Testis (tissue), 3 donors: ENCODE measurements around the gene OLFM1. TPM values are rescaled to one million over a fixed set of nuclear protein-coding genes. Genes with fewer than 3 reads are reported as not detected.
"Not testable (repeated sequence)": the region's sequence is repeated elsewhere in the genome, so short reads cannot be mapped to it uniquely, and the experiment has no call there.

Experiments
- DNase-seq: peaks from one replicate; pipeline ENCODE4 v3.0.0-alpha.2; 2019
- H3K27ac ChIP-seq, 2 donors: fragments of 200-600 bp; sonication (generic); one replicate each; pipeline ENCODE4 v1.5.1; 2019
- H3K27me3 ChIP-seq: fragments of 200-600 bp; sonication (generic); one replicate; pipeline ENCODE4 v1.5.1; 2019
- H3K36me3 ChIP-seq: fragments of 200-600 bp; sonication (generic); one replicate; pipeline ENCODE4 v1.5.1; 2017; ENCODE audit warnings: low read depth; ENCODE audit errors: missing control alignments
- H3K4me1 ChIP-seq: fragments of 200-600 bp; sonication (generic); one replicate; pipeline ENCODE4 v1.5.1; 2019
- H3K4me3 ChIP-seq, 2 donors: fragments of 200-600 bp; sonication (generic); one replicate each; pipeline ENCODE4 v1.5.1; 2017 to 2019
- H3K9me3 ChIP-seq: fragments of 200-600 bp; sonication (generic); one replicate; pipeline ENCODE4 v1.5.1; 2017
- CTCF ChIP-seq, 3 experiments: fragments of 450-650 bp in 2 of 3; fragments of 200-600 bp in 1 of 3; sonication (generic) in 1 of 3; IDR thresholded peaks; one replicate each; pipeline ENCODE4 v1.5.1; 2016 to 2019; ENCODE audit warnings: antibody characterized with exemption in 3 of 3, mild to moderate bottlenecking in 2 of 3, moderate library complexity in 1 of 3
- POLR2A ChIP-seq: fragments of 450-650 bp; IDR thresholded peaks from one replicate; pipeline ENCODE4 v1.6.1; 2017; ENCODE audit warnings: antibody characterized with exemption, mild to moderate bottlenecking, moderate library complexity
- WGBS, 2 donors: methylation state at CpG; one replicate each; pipeline ENCODE4 v1.1.5; 2018; 5-methylcytosine and 5-hydroxymethylcytosine counted together
- intact Hi-C: fragments of 100-400 bp; cut with DNase I; formaldehyde crosslinking; loops from one replicate; pipeline ENCODE4 v1.15.1; 2023; ENCODE audit warnings: low total_unique reads
- polyA plus RNA-seq: library from polyadenylated mRNA; stranded (reverse); fragments of 350-450 nt; fragmentation: Illumina TruSeq; extraction: RNeasy Lipid Tissue Mini Kit (QIAGEN cat#74804); gene quantifications from one replicate; pipeline ENCODE4 v1.2.3, GENCODE V29; 2014; ENCODE audit warnings: low read depth, low replicate concordance; ENCODE audit not compliant: insufficient read depth
- total RNA-seq, 2 donors: library from RNA; depleted of rRNA; stranded (reverse); fragments of >200 nt; gene quantifications; one replicate each; pipeline ENCODE4 v1.2.3, GENCODE V29; 2016

Gene OLFM1
- total and polyA plus RNA-seq, 3 donors from 2014 or later: 13.9 to 24.4 (median 16.0) TPM

GRCh38 chr9:135109650-135110049, 22.2 kb downstream of the OLFM1 start:
- intact Hi-C loops: no loop called here
- H3K27me3 ChIP-seq: no peaks in the 10 kb centered on the region
- 78 to 84% methylated on average over 8 of the region's 8 CpGs for WGBS, 2 donors

GRCh38 chr9:135110416-135110815, 22.9 kb downstream of the OLFM1 start:
- Histone ChIP-seq H3K4me1 (no peaks in the 10 kb centered on the region), H3K9me3 (no peaks in the 10 kb centered on the region), H3K36me3 (no peaks in the 10 kb centered on the region), H3K27me3 (no peaks in the 10 kb centered on the region), H3K4me3 (no peak overlapping the region), H3K27ac (no peak overlapping the region)
- WGBS, 2 donors: 83 to 88% methylated on average over 14 of the region's 14 CpGs
- intact Hi-C loops: no loop called here
- no peak for DNase-seq
- TF ChIP-seq POLR2A (no peak), CTCF (IDR thresholded peaks at IDR 0.05) (no peak)

More at GRCh38 chr9:135109650-135110049, 22.2 kb downstream of the OLFM1 start:
- no peak for DNase-seq
- H3K4me1 ChIP-seq: no peaks in the 10 kb centered on the region
- H3K4me3 ChIP-seq: no peak overlapping the region
- H3K9me3 ChIP-seq: no peaks in the 10 kb centered on the region
- TF ChIP-seq POLR2A (no peak), CTCF (IDR thresholded peaks at IDR 0.05) (no peak)
- no peaks in the 10 kb centered on the region for H3K36me3 ChIP-seq
- H3K27ac ChIP-seq: no peak overlapping the region

- WGBS, 2 donors: 83 to 90% methylated on average over 10 to 12 of the region's 12 CpGs
- H3K4me3 ChIP-seq, H3K9me3 ChIP-seq, H3K4me1 ChIP-seq, intact Hi-C loops, DNase-seq, H3K27ac ChIP-seq, H3K27me3 ChIP-seq, H3K36me3 ChIP-seq: not testable (repeated sequence)
These were observed 24.1 kb downstream of the OLFM1 start for GRCh38 chr9:135111600-135111999.

- H3K27ac ChIP-seq: no peak overlapping the region
- intact Hi-C loops: no loop called here
These were observed 28.9 kb downstream of the OLFM1 start for GRCh38 chr9:135116371-135116770.

GRCh38 chr9:135116881-135117280, 29.4 kb downstream of the OLFM1 start:
- 90 to 91% methylated on average over 9 of the region's 9 CpGs for WGBS, 2 donors
- DNase-seq: no peak

More at GRCh38 chr9:135116371-135116770, 28.9 kb downstream of the OLFM1 start:
- 79 to 87% methylated on average over 4 of the region's 4 CpGs for WGBS, 2 donors
- no peak overlapping the region for H3K4me3 ChIP-seq
- no peak for DNase-seq
- H3K27me3 ChIP-seq: no peaks in the 10 kb centered on the region
- TF ChIP-seq POLR2A (no peak), CTCF (IDR thresholded peaks at IDR 0.05) (no peak)
- no peaks in the 10 kb centered on the region for H3K9me3 ChIP-seq
- H3K4me1 ChIP-seq: no peaks in the 10 kb centered on the region
- H3K36me3 ChIP-seq: no peaks in the 10 kb centered on the region

More at GRCh38 chr9:135116881-135117280, 29.4 kb downstream of the OLFM1 start:
- Histone ChIP-seq H3K27me3 (no peaks in the 10 kb centered on the region), H3K9me3 (no peaks in the 10 kb centered on the region), H3K4me3 (no peak overlapping the region), H3K27ac (no peak overlapping the region), H3K4me1 (no peaks in the 10 kb centered on the region), H3K36me3 (no peaks in the 10 kb centered on the region)
- intact Hi-C loops: no loop called here
- no peak for TF ChIP-seq CTCF (IDR thresholded peaks at IDR 0.05)
- no peak for TF ChIP-seq POLR2A
